HG03175 (cell line): ENCODE measurements around the gene CARMIL3.
"Not testable (repeated sequence)": the region's sequence is repeated elsewhere in the genome, so short reads cannot be mapped to it uniquely, and the experiment has no call there.

Source experiments
- ATAC-seq: cut with Tn5 transposase; IDR thresholded peaks from one replicate; pipeline ENCODE4 v1.9.1; 2021; ENCODE audit warnings: mild to moderate bottlenecking, moderate library complexity; ENCODE audit not compliant: unreplicated experiment

CARMIL3 gene

DNA sequence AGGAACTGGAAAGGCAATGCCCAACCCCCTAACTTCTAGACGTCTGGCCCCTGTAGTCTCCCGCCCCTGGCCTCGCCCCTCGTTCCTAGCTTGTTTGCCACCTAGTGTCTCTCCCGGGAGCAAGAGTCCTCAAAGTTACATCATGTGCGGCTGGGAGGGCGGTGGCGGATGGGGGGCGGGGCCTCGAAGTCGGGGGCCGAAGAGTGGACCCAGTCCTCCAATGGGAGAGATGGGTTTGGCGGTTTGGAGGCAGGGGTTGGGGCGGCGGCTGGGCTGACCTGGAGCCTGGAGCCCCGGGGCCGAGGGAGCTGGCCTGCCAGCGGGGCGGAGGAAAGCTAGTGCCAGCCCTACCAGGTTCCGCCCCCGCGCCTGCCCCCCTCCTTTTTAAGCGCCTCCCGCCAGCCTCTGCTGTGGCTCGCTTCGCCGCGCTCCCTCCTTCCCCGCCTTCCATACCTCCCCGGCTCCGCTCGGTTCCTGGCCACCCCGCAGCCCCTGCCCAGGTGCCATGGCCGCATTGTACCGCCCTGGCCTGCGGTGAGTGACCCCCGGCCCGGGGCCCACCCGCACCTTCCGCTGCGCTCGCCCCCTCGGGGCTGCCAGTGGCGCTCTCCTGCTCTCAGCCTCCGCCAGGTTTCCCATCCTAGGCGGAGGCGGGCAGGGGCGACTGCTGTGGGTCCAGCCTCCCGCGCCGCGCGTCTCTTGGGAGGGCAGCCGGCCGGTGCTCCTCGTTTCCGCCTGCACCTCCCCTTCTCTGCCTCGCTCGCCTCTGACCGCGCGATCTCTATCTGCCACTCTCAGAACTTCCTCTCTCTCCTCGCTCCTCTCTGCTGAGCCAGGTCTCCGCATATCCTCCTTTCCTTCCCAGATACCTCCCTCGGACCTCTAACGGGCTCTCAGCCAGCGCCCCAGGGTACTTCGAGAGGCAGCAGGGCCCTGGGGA is 42.4 kb downstream of the CARMIL3 start, which contains the start of gene PCK2:
Gene PCK2, plus strand, starts transcription at position 411 of the 940 bp plus-strand sequence. Its CDS starts 95 bp downstream, at position 506.
- ATAC-seq, result peak; percentile 48

GRCh38 chr14:24094841-24095270 is 43.0 kb downstream of the CARMIL3 start:
- no peak for ATAC-seq

- peak; percentile 65 for ATAC-seq
Measured at GRCh38 chr14:24095271-24096068, 43.7 kb downstream of the CARMIL3 start.

GRCh38 chr14:24096545-24097181 is 44.9 kb downstream of the CARMIL3 start:
- no peak for ATAC-seq

DNA sequence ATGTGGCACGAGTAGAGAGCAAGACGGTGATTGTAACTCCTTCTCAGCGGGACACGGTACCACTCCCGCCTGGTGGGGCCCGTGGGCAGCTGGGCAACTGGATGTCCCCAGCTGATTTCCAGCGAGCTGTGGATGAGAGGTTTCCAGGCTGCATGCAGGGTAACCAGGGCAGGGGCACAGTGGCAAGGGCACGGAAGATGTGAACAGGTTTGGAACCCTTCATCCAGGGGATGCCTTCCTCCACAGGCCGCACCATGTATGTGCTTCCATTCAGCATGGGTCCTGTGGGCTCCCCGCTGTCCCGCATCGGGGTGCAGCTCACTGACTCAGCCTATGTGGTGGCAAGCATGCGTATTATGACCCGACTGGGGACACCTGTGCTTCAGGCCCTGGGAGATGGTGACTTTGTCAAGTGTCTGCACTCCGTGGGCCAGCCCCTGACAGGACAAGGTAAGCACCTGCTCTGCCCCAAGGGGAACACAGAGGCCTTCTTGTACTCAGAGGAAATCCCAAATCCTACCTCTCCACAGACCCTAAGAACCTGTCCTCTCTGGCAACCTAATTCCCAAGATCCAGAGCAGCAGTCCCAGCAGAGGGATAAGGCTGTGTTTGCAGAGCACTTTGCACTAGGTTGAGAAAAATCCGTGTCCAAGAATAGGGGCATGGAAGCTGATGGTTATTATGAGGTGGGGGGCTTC is 46.6 kb downstream of the CARMIL3 start:
- ATAC-seq, result no peak

DNA sequence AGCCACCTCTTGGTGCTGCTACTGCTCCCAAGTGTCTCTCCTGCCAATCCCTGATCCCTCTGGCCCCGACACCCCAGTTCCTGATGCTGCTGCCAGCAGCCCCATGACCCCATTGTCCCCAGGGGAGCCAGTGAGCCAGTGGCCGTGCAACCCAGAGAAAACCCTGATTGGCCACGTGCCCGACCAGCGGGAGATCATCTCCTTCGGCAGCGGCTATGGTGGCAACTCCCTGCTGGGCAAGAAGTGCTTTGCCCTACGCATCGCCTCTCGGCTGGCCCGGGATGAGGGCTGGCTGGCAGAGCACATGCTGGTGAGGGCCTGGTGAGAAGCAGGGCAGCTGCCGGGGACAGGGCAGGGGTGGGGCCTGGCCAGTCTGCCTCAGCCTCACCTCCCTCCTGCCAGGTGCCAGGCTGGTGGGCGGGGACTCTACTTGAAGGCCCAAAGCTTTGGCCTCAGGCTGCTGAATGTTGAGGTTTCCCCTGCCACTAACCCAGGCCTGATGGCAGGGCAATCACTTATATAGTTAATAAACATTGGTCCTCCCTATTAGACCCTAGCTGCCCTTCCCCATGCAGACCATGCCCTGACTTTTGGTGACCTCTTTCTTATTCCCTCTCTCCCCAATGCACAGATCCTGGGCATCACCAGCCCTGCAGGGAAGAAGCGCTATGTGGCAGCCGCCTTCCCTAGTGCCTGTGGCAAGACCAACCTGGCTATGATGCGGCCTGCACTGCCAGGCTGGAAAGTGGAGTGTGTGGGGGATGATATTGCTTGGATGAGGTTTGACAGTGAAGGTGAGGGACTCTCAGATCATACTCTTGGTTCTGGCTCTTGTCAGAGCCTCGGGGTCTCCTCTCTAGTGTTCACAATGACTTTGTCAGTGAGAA is 47.4 kb downstream of the CARMIL3 start:
- no peak for ATAC-seq

GRCh38 chr14:24100197-24100981 is 48.6 kb downstream of the CARMIL3 start:
- no peak for ATAC-seq

DNA sequence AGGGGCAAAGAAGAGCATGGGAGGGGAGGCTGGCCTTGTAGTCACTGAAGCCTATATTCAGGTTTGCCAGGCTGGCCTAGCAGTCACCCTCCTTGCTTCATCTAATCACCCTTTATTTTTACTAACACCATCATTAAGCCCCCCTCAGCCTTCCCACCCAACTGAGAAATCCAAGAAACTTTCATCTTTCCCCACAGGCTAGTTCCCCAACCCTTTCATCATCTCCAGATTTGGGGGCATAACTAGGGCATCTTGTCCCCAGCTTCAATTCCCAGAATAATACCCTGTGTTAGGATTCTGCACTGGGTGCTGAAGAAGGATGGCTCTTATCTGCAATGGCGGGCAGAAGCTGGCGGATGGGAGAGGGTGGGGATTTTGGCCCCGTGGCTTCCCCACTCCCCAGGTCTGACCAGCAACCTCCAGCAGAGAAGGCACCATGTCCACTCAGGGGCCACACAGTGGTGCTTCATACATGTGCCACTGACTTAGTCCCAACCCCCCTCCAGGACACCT is 49.2 kb downstream of the CARMIL3 start:
- no peak for ATAC-seq

DNA sequence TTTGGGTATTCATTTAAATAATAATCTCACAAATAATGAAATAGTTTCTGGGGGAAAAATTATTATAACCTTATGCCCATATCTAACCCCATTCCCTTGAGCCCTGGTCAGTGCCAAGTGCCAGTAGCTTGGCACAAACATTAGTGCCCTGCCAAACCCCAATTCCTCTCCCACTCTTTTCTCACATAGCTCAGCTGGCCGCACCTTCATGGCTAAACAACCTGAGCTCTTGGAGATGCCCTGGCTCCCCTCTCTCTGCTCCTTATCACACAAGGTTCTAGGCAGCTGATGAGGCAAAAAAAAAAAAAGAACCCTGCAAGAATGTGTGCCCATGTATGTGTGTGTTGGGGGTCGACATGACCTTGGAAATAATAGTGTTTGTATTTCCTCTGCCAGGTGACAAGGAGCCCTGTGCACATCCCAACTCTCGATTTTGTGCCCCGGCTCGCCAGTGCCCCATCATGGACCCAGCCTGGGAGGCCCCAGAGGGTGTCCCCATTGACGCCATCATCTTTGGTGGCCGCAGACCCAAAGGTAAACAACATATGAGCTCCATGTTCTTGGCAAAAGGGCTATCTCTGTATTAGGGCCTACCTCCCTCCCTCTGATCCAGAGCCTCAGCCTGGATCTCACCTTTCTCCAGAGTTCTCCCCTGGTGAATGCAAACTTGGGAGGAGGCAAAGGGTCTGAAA is 50.7 kb downstream of the CARMIL3 start:
- no peak for ATAC-seq

DNA sequence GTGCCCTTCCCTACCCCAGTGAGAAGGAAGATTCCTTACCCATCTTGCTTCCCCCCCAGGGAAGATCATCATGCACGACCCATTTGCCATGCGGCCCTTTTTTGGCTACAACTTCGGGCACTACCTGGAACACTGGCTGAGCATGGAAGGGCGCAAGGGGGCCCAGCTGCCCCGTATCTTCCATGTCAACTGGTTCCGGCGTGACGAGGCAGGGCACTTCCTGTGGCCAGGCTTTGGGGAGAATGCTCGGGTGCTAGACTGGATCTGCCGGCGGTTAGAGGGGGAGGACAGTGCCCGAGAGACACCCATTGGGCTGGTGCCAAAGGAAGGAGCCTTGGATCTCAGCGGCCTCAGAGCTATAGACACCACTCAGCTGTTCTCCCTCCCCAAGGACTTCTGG is 51.6 kb downstream of the CARMIL3 start:
- ATAC-seq, result no peak

DNA sequence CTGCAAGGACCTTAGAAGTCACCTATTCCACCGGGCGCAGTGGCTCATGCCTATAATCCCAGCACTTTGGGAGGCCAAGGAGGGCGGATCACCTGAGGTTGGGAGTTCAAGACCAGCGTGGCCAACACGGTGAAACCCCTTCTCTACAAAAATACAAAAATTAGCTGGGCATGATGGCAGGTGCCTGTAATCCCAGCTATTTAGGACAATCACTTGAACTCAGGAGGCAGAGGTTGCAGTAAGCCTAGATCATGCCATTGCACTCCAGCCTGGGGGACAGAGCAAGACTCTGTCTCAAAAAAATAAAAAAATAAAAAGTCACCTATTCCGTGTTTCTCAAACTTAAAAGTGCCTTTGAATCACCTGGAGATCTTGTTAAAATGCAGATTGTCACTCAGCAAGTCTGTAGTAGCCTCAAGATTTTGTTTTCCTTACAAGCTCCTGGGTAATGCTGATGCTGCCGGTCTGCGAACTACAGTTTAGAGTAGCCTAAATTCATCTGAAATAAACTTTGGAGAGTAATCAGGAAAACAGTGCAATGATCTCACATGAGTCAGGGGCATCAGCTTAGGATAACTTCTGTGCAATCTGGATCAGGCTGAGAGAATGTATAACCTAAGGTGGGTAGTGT is 53.9 kb downstream of the CARMIL3 start:
- not testable (repeated sequence) for ATAC-seq

DNA sequence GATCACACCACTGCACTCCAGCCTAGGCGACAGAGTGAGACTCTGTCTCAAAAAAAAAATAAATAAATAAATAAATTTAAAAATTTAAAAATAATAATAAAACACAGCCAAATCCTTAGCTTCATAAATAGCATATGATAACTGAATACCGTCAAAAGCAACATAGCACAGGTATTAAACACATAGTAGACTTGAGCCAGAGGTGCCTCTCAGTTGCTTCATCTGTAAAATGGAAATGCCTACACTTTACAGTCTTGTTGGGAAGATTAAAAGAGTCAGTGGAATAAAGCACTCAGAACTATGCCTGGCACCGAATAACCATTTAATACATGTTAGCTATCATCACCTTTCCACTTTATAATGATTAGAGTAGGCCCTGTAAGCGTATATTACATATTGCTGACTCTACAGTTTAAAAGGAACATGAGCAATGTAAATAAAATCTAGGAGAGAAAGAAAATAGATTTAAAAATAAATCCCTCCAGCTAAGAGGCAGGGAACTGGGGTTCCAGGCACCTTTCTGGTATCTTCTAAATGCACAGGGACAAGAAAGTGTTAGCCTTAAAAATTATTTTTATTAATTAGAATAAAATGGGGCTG is 55.0 kb downstream of the CARMIL3 start:
- no peak for ATAC-seq

GRCh38 chr14:24108336-24108874 is 56.6 kb downstream of the CARMIL3 start:
- peak; percentile 47 for ATAC-seq

DNA sequence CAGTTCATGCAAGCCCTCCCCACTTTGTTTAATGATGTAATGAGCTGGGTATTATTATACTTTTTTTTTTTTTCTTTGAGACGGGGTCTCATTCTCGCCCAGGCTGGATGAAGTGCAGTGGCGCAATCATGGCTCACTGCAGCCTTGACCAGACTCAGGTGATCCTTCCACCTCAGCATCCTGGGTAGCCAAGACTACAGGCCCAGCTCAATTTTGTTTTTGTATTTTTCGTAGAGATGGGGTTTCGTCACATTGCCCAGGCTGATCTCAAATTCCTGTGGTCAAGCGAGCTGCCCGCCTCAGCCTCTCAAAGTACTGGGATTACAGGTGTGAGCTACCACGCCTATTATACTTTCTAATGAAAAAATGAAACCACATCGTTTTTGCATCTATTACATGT is 58.3 kb downstream of the CARMIL3 start:
- ATAC-seq, result no peak

DNA sequence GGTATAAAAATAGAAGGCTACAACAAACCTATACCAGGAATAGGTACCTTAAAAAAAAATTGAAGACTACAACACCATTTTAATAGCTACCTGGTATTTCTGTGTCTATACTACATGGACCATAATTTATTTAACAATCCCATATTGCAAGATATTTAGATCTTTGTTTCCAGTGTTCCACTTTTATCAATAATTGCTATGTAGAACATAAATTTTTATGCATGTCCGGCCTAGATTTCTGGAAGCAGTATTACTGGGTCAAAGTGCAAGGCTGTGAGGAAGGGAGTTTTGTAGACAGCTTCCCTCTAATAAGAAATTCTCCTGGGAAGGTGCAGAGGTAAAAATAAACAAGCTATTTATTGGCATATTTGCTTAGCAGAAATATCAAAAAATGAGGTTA is 58.7 kb downstream of the CARMIL3 start:
- no peak for ATAC-seq

DNA sequence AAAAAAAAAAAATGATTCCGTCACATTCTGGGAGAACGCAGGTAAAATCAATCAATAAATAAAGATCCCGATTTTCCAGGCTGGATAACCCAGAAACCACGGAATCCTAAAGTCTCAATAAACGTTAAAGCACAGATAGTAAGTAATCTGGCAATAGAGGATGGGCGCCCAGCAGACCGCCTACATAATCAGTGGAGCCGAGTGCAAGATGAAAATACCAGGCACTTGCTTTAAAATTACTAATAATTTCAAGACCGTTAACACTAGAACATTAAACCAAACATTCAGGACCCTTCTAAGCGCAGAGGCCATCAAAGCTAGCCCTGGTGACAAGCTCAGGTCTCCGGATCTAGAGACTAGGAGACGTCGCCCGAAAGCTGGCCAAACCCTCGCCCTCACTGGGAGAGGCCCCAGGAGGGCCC is 61.6 kb downstream of the CARMIL3 start:
- no peak for ATAC-seq
